Liver (tissue), 9 donors: ENCODE data around the gene ERI2. TPM values are rescaled to one million over a fixed set of nuclear protein-coding genes. Genes with fewer than 3 reads are reported as not detected.

Experiments used
- DNase-seq: peaks from one replicate; pipeline ENCODE4 v3.0.0-alpha.2; 2017; ENCODE audit warnings: low spot score
- H3K27ac ChIP-seq, 2 donors: one replicate each; pipeline ENCODE4 v1.7.0; 2013; ENCODE audit warnings: inconsistent platforms in 2 of 2, low read length in 2 of 2, control low read depth in 1 of 2, low read depth in 1 of 2, mild to moderate bottlenecking in 1 of 2
- H3K27me3 ChIP-seq, 4 donors: one replicate each; pipeline versions ENCODE4 v1.6.1 to v1.7.0; 2013; ENCODE audit warnings: low read length in 3 of 4, inconsistent platforms in 1 of 4, mild to moderate bottlenecking in 1 of 4, moderate library complexity in 1 of 4; ENCODE audit not compliant: control insufficient read depth in 4 of 4, insufficient read depth in 4 of 4
- H3K36me3 ChIP-seq, 4 donors: one replicate each; pipeline versions ENCODE4 v1.6.1 to v1.7.0; 2013; ENCODE audit warnings: low read length in 3 of 4, mild to moderate bottlenecking in 3 of 4, low read depth in 1 of 4, moderate library complexity in 1 of 4; ENCODE audit not compliant: control insufficient read depth in 4 of 4, insufficient read depth in 3 of 4
- H3K4me1 ChIP-seq, 4 donors: one replicate each; pipeline versions ENCODE4 v1.6.1 to v1.7.0; 2013; ENCODE audit warnings: low read length in 3 of 4, mild to moderate bottlenecking in 3 of 4, moderate library complexity in 1 of 4; ENCODE audit not compliant: control insufficient read depth in 4 of 4, insufficient read depth in 4 of 4
- H3K4me3 ChIP-seq, 3 donors: one replicate each; pipeline versions ENCODE4 v1.6.1 to v1.7.0; 2013; ENCODE audit warnings: low read length in 3 of 3, control low read depth in 1 of 3, low read depth in 1 of 3, mild to moderate bottlenecking in 1 of 3
- H3K9ac ChIP-seq, 2 donors: one replicate each; pipeline ENCODE4 v1.7.0; 2013; ENCODE audit warnings: low read length in 2 of 2, mild to moderate bottlenecking in 2 of 2, moderate library complexity in 2 of 2, control low read depth in 1 of 2, low read depth in 1 of 2
- H3K9me3 ChIP-seq, 4 donors: one replicate each; pipeline versions ENCODE4 v1.6.1 to v1.7.0; 2013; ENCODE audit warnings: low read length in 3 of 4; ENCODE audit not compliant: control insufficient read depth in 4 of 4
- ATF3 ChIP-seq: IDR thresholded peaks from 2 replicates; pipeline ENCODE4 v1.6.1; 2016; ENCODE audit warnings: antibody characterized with exemption
- CTCF ChIP-seq: fragments of 150-350 bp; IDR thresholded peaks from 2 replicates; pipeline ENCODE4 v1.5.1; 2017; ENCODE audit warnings: improper control_type of control experiment, low read depth, low read length; ENCODE audit not compliant: missing input control
- EGR1 ChIP-seq, 2 donors: IDR thresholded peaks; 2 replicates each; pipeline ENCODE4 v1.6.1; 2016 to 2018; ENCODE audit warnings: antibody characterized with exemption in 2 of 2, low read depth in 2 of 2
- FOXA1 ChIP-seq: IDR thresholded peaks from 2 replicates; pipeline ENCODE4 v1.6.1; 2016; ENCODE audit warnings: antibody characterized with exemption
- FOXA2 ChIP-seq: IDR thresholded peaks from 2 replicates; pipeline ENCODE4 v1.6.1; 2016; ENCODE audit warnings: antibody characterized with exemption
- GABPA ChIP-seq, 2 donors: IDR thresholded peaks in 1 of 2; conservative IDR thresholded peaks in 1 of 2; 2 replicates each; pipeline ENCODE4 v1.6.1; 2016; ENCODE audit warnings: antibody characterized with exemption in 2 of 2, mild to moderate bottlenecking in 1 of 2, moderate library complexity in 1 of 2
- HNF4A ChIP-seq, 2 donors: conservative IDR thresholded peaks; 2 replicates each; pipeline ENCODE4 v1.6.1; 2016; ENCODE audit warnings: antibody characterized with exemption in 2 of 2, mild to moderate bottlenecking in 2 of 2
- HNF4G ChIP-seq: IDR thresholded peaks from 2 replicates; pipeline ENCODE4 v1.6.1; 2016; ENCODE audit warnings: antibody characterized with exemption
- JUND ChIP-seq, 2 donors: IDR thresholded peaks; 2 replicates each; pipeline ENCODE4 v1.6.1; 2016; ENCODE audit warnings: antibody characterized with exemption in 2 of 2
- MAX ChIP-seq: IDR thresholded peaks from 2 replicates; pipeline ENCODE4 v1.6.1; 2016; ENCODE audit warnings: antibody characterized with exemption
- NR2F2 ChIP-seq: IDR thresholded peaks from 2 replicates; pipeline ENCODE4 v1.6.1; 2016; ENCODE audit warnings: antibody characterized with exemption
- REST ChIP-seq: IDR thresholded peaks from 2 replicates; pipeline ENCODE4 v1.6.1; 2016; ENCODE audit warnings: antibody characterized with exemption, mild to moderate bottlenecking
- RXRA ChIP-seq, 2 donors: IDR thresholded peaks; 2 replicates each; pipeline ENCODE4 v1.6.1; 2017 to 2018; ENCODE audit warnings: antibody characterized with exemption in 2 of 2, mild to moderate bottlenecking in 1 of 2
- SP1 ChIP-seq: IDR thresholded peaks from 2 replicates; pipeline ENCODE4 v1.6.1; 2018; ENCODE audit warnings: antibody characterized with exemption, mild to moderate bottlenecking
- TAF1 ChIP-seq: conservative IDR thresholded peaks from 2 replicates; pipeline ENCODE4 v1.6.1; 2016; ENCODE audit warnings: antibody characterized with exemption, mild to moderate bottlenecking
- YY1 ChIP-seq: IDR thresholded peaks from 2 replicates; pipeline ENCODE4 v1.6.1; 2016; ENCODE audit warnings: antibody characterized with exemption, mild to moderate bottlenecking
- ZBTB33 ChIP-seq: IDR thresholded peaks from 2 replicates; pipeline ENCODE4 v1.6.1; 2016; ENCODE audit warnings: antibody characterized with exemption
- WGBS: extraction: QIAGEN DNeasy Blood & Tissue Kit; methylation state at CpG from one replicate; pipeline ENCODE4 v1.1.7; 2013; 5-methylcytosine and 5-hydroxymethylcytosine counted together
- polyA plus RNA-seq, 2 donors: library from polyadenylated mRNA; stranded (reverse) in 1 of 2; unstranded in 1 of 2; fragments of 200-250 nt in 1 of 2; fragments of >200 nt in 1 of 2; fragmentation: Nextera tagmentation in 1 of 2; extraction: Ambion mirVana in 1 of 2; gene quantifications; one replicate each; pipeline versions ENCODE4 v1.2.1 to v1.2.3, GENCODE V29; 2013 to 2015
- total RNA-seq, 2 donors: library from RNA; depleted of rRNA; stranded (reverse); fragments of >200 nt; gene quantifications; one replicate each; pipeline ENCODE4 v1.2.3, GENCODE V29; 2014
- donor health status: healthy.
- donor health status: healthy.
- donor health status: healthy.
- donor health status: healthy.
- donor health status: healthy.

Gene ERI2
- total and polyA plus RNA-seq, 4 donors = 8.8 to 79.1 (median 19.1) TPM

- peak; percentile 48 to 65 for TF ChIP-seq JUND (IDR thresholded peaks at IDR 0.05)
- TF ChIP-seq SP1 = peak; percentile 57
Measured at GRCh38 chr16:20851601-20852000, 45.3 kb upstream of the ERI2 start (continued).

- peaks cover 0 to 8% (median 2%) of the 10 kb centered on the region in 4 donors for H3K36me3 ChIP-seq
- H3K27ac ChIP-seq = no peak overlapping the region
- WGBS = 85% methylated on average over 3 of the region's 3 CpGs
- DNase-seq = no peak
- TF ChIP-seq ATF3 (no peak), GABPA (IDR thresholded peaks at IDR 0.05 in 1 of 2, conservative IDR thresholded peaks at IDR 0.05 in 1 of 2) (no peak), JUND (IDR thresholded peaks at IDR 0.05) (no peak), RXRA (IDR thresholded peaks at IDR 0.05) (no peak), MAX (no peak), HNF4A (conservative IDR thresholded peaks at IDR 0.05) (no peak), ZBTB33 (no peak), HNF4G (no peak), NR2F2 (no peak), SP1 (no peak), FOXA2 (no peak), CTCF (no peak), YY1 (no peak), FOXA1 (no peak), REST (no peak), EGR1 (IDR thresholded peaks at IDR 0.05; ENCODE audit: low read depth in 2 of 2) (no peak), TAF1 (no peak)
- peaks cover 5 to 25% (median 21%) of the 10 kb centered on the region in 4 donors for H3K4me1 ChIP-seq
- no peak overlapping the region for H3K4me3 ChIP-seq
- no peaks in the 10 kb centered on the region for H3K9me3 ChIP-seq
- H3K27me3 ChIP-seq = no peaks in the 10 kb centered on the region
- H3K9ac ChIP-seq = no peak overlapping the region
Measured at GRCh38 chr16:20850981-20851380, 44.7 kb upstream of the ERI2 start.
